Measurements from ENCODE around the gene TGFBR3.
A peak's percentile ranks its signal among the peaks of the same experiment; 100 is the strongest.

TGFBR3 gene

GRCh38 chr1:91651661-91652071 lies 234.3 kb downstream of the TGFBR3 start:
- peak; percentile 8 for DNase-seq (ENCODE audit: low read depth)
- TF ChIP-seq CTCF (IDR thresholded peaks at IDR 0.05; ENCODE audit: control insufficient read depth, insufficient read depth, low read depth, low read length, missing control alignments) = no peak
- no peak overlapping the region for H3K4me3 ChIP-seq (ENCODE audit: control insufficient read depth, low read depth, low read length)

GRCh38 chr1:91651243-91651642 lies 234.7 kb downstream of the TGFBR3 start:
- TF ChIP-seq CTCF (IDR thresholded peaks at IDR 0.05; ENCODE audit: control insufficient read depth, insufficient read depth, low read depth, low read length, missing control alignments) = no peak
- DNase-seq (ENCODE audit: low read depth) = no peak
- no peak overlapping the region for H3K4me3 ChIP-seq (ENCODE audit: control insufficient read depth, low read depth, low read length)

- peak; percentile 91 for DNase-seq (ENCODE audit: low read depth)
- H3K4me3 ChIP-seq (ENCODE audit: control insufficient read depth, low read depth, low read length) = no peak overlapping the region
- no peak for TF ChIP-seq CTCF (IDR thresholded peaks at IDR 0.05; ENCODE audit: control insufficient read depth, insufficient read depth, low read depth, low read length, missing control alignments)
These were observed 235.2 kb downstream of the TGFBR3 start for GRCh38 chr1:91650764-91651163.

- TF ChIP-seq CTCF (IDR thresholded peaks at IDR 0.05; ENCODE audit: control insufficient read depth, insufficient read depth, low read depth, low read length, missing control alignments) = no peak
- no peak for DNase-seq (ENCODE audit: low read depth)
- H3K4me3 ChIP-seq (ENCODE audit: control insufficient read depth, low read depth, low read length) = no peak overlapping the region
These were observed 238.9 kb downstream of the TGFBR3 start for GRCh38 chr1:91647061-91647460.

- TF ChIP-seq CTCF (IDR thresholded peaks at IDR 0.05; ENCODE audit: control insufficient read depth, insufficient read depth, low read depth, low read length, missing control alignments) = no peak
- H3K4me3 ChIP-seq (ENCODE audit: control insufficient read depth, low read depth, low read length) = no peak overlapping the region
- DNase-seq (ENCODE audit: low read depth) = no peak
These were observed 240.9 kb downstream of the TGFBR3 start for GRCh38 chr1:91645031-91645430.

GRCh38 chr1:91643431-91643830 lies 242.5 kb downstream of the TGFBR3 start:
- H3K4me3 ChIP-seq (ENCODE audit: control insufficient read depth, low read depth, low read length) = no peak overlapping the region
- no peak for DNase-seq (ENCODE audit: low read depth)
- no peak for TF ChIP-seq CTCF (IDR thresholded peaks at IDR 0.05; ENCODE audit: control insufficient read depth, insufficient read depth, low read depth, low read length, missing control alignments)

Data from AG09309 (cell line).